Uterus (tissue), 4 donors: ENCODE measurements around the gene PNMA3. TPM values are rescaled to one million over a fixed set of nuclear protein-coding genes. Genes with fewer than 3 reads are reported as not detected.

Source experiments
- DNase-seq, 2 donors: peaks; one replicate each; pipeline ENCODE4 v3.0.0-alpha.2; 2019 to 2020
- H3K27ac ChIP-seq, 2 donors: fragments of 200-600 bp; sonication (generic); 1 replicate in 1 of 2; 2 replicates in 1 of 2; pipeline ENCODE4 v1.5.1; 2016 to 2018
- H3K27me3 ChIP-seq, 2 donors: fragments of 200-600 bp; sonication (generic); one replicate each; pipeline ENCODE4 v1.5.1; 2018 to 2019; ENCODE audit warnings: control low read depth in 1 of 2
- H3K36me3 ChIP-seq, 2 donors: fragments of 200-600 bp; sonication (generic); one replicate each; pipeline ENCODE4 v1.5.1; 2019; ENCODE audit warnings: control low read depth in 1 of 2
- H3K4me1 ChIP-seq, 2 donors: fragments of 200-600 bp; sonication (generic); one replicate each; pipeline ENCODE4 v1.5.1; 2018 to 2019; ENCODE audit warnings: control low read depth in 1 of 2
- H3K4me3 ChIP-seq, 2 donors: fragments of 200-600 bp; sonication (generic); 1 replicate in 1 of 2; 2 replicates in 1 of 2; pipeline ENCODE4 v1.5.1; 2018 to 2019; ENCODE audit warnings: mild to moderate bottlenecking in 1 of 2
- H3K9me3 ChIP-seq, 2 donors: fragments of 200-600 bp; sonication (generic); one replicate each; pipeline ENCODE4 v1.5.1; 2019; ENCODE audit warnings: control low read depth in 1 of 2
- CTCF ChIP-seq, 4 experiments: fragments of 200-600 bp in 2 of 4; fragments of 450-650 bp in 2 of 4; sonication (generic) in 2 of 4; IDR thresholded peaks; one replicate each; pipeline ENCODE4 v1.5.1; 2016 to 2019; ENCODE audit warnings: antibody characterized with exemption in 4 of 4, mild to moderate bottlenecking in 2 of 4, moderate library complexity in 1 of 4
- POLR2A ChIP-seq, 2 donors: fragments of 450-650 bp; IDR thresholded peaks; one replicate each; pipeline ENCODE4 v1.6.1; 2016; ENCODE audit warnings: antibody characterized with exemption in 2 of 2, mild to moderate bottlenecking in 1 of 2, moderate library complexity in 1 of 2
- intact Hi-C: fragments of 100-400 bp; cut with DNase I; formaldehyde crosslinking; loops from one replicate; pipeline ENCODE4 v1.15.1; 2023; ENCODE audit warnings: low total_unique reads
- total RNA-seq, 4 donors: library from RNA; depleted of rRNA in 3 of 4; stranded (reverse); fragments of >200 nt in 3 of 4; gene quantifications; one replicate each; pipeline versions ENCODE4 v1.1.0 to v1.2.4, GENCODE V29; 2014 to 2023
- donor health status: DM: yes; HTN: yes; CAD: no.

PNMA3 gene
- total RNA-seq, 4 donors from 2014 or later = 0.49 to 4.8 TPM; not detected in 2

- intact Hi-C loops = no loop called here
- Histone ChIP-seq H3K27me3 (no peaks in the 10 kb centered on the region), H3K4me1 (no peaks in the 10 kb centered on the region), H3K27ac (no peak overlapping the region), H3K9me3 (no peaks in the 10 kb centered on the region), H3K4me3 (no peak overlapping the region), H3K36me3 (no peaks in the 10 kb centered on the region)
- DNase-seq = no peak
- TF ChIP-seq POLR2A (IDR thresholded peaks at IDR 0.05) = no peak
- no peak for TF ChIP-seq CTCF (IDR thresholded peaks at IDR 0.05)
These were observed 26.4 kb upstream of the PNMA3 start for GRCh38 chrX:153029875-153030274.

- Histone ChIP-seq H3K4me1 (no peaks in the 10 kb centered on the region), H3K9me3 (no peaks in the 10 kb centered on the region), H3K36me3 (no peaks in the 10 kb centered on the region), H3K4me3 (no peak overlapping the region), H3K27me3 (no peaks in the 10 kb centered on the region), H3K27ac (no peak overlapping the region)
- TF ChIP-seq CTCF (IDR thresholded peaks at IDR 0.05) (no peak), POLR2A (IDR thresholded peaks at IDR 0.05) (no peak)
- DNase-seq = no peak
- intact Hi-C loops = no loop called here
These were observed 25.5 kb upstream of the PNMA3 start for GRCh38 chrX:153030801-153031200.

GRCh38 chrX:153032397-153033118 lies 23.7 kb upstream of the PNMA3 start:
- intact Hi-C loops = no loop called here

GRCh38 chrX:153049093-153049492 lies 7.2 kb upstream of the PNMA3 start:
- no peak overlapping the region for H3K4me3 ChIP-seq
- H3K4me1 ChIP-seq = no peaks in the 10 kb centered on the region
- DNase-seq = no peak
- H3K27me3 ChIP-seq = no peaks in the 10 kb centered on the region
- intact Hi-C loops = no loop called here
- no peaks in the 10 kb centered on the region for H3K9me3 ChIP-seq
- no peak overlapping the region for H3K27ac ChIP-seq
- TF ChIP-seq POLR2A (IDR thresholded peaks at IDR 0.05) (no peak), CTCF (IDR thresholded peaks at IDR 0.05) (no peak)
- H3K36me3 ChIP-seq = no peaks in the 10 kb centered on the region

More at GRCh38 chrX:153032397-153033118, 23.7 kb upstream of the PNMA3 start:
- no peaks in the 10 kb centered on the region for H3K4me1 ChIP-seq
- no peaks in the 10 kb centered on the region for H3K27me3 ChIP-seq
- TF ChIP-seq CTCF (IDR thresholded peaks at IDR 0.05) = peak; percentile 61 to 93 (median 78)
- TF ChIP-seq POLR2A (IDR thresholded peaks at IDR 0.05) = no peak
- H3K9me3 ChIP-seq = no peaks in the 10 kb centered on the region
- H3K4me3 ChIP-seq = peak overlapping the region in 1 of 2 donors; percentile 28
- no peaks in the 10 kb centered on the region for H3K36me3 ChIP-seq
- no peak overlapping the region for H3K27ac ChIP-seq
- DNase-seq = peak; percentile 41 to 74

GRCh38 chrX:153052534-153052933 lies 3.7 kb upstream of the PNMA3 start:
- TF ChIP-seq POLR2A (IDR thresholded peaks at IDR 0.05) (no peak), CTCF (IDR thresholded peaks at IDR 0.05) (no peak)
- Histone ChIP-seq H3K4me1 (no peaks in the 10 kb centered on the region), H3K9me3 (no peaks in the 10 kb centered on the region), H3K27me3 (no peaks in the 10 kb centered on the region), H3K27ac (no peak overlapping the region), H3K36me3 (no peaks in the 10 kb centered on the region), H3K4me3 (no peak overlapping the region)
- intact Hi-C loops = no loop called here
- DNase-seq = no peak
